Liver (tissue), 2 donors: ENCODE measurements around the gene C16orf74.

Source experiments
- TF ChIP-seq, protein P1 (sequence below): fragments of 150-350 bp; IDR thresholded peaks from 2 replicates; pipeline ENCODE4 v1.5.1; 2017; ENCODE audit warnings: improper control_type of control experiment, low read depth, low read length; ENCODE audit not compliant: missing input control
- TF ChIP-seq, protein P2 (sequence below): IDR thresholded peaks from 2 replicates; pipeline ENCODE4 v1.6.1; 2016; ENCODE audit warnings: antibody characterized with exemption
- donor health status: healthy.

DNA sequence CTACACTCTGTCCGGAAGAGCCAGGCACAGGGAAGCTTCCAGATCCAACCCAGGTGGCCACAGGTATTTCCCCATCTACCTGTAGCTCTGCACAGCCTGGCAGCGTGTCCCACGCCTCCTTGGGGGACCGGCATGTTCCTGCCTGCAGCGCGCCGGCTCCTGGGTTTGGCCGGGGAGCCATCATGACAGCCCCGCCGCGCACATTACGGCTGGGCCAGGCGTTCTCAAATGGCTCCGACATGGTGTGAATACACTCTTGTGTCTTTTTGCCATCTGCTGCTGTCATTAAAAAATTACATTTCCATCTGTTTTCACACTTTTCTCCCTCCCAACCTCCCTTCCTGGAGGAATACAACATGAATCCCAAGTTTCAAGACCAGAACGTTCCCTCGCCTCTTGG is 54.1 kb downstream of the C16orf74 start:
- TF ChIP-seq, protein P1, sequence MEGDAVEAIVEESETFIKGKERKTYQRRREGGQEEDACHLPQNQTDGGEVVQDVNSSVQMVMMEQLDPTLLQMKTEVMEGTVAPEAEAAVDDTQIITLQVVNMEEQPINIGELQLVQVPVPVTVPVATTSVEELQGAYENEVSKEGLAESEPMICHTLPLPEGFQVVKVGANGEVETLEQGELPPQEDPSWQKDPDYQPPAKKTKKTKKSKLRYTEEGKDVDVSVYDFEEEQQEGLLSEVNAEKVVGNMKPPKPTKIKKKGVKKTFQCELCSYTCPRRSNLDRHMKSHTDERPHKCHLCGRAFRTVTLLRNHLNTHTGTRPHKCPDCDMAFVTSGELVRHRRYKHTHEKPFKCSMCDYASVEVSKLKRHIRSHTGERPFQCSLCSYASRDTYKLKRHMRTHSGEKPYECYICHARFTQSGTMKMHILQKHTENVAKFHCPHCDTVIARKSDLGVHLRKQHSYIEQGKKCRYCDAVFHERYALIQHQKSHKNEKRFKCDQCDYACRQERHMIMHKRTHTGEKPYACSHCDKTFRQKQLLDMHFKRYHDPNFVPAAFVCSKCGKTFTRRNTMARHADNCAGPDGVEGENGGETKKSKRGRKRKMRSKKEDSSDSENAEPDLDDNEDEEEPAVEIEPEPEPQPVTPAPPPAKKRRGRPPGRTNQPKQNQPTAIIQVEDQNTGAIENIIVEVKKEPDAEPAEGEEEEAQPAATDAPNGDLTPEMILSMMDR, result no peak
- TF ChIP-seq, protein P2, sequence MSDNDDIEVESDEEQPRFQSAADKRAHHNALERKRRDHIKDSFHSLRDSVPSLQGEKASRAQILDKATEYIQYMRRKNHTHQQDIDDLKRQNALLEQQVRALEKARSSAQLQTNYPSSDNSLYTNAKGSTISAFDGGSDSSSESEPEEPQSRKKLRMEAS, result no peak
